Immature natural killer cell (primary cell): ENCODE measurements around the gene MROH2B. TPM values are rescaled to one million over a fixed set of nuclear protein-coding genes. Genes with fewer than 3 reads are reported as not detected.

Experiments
- DNase-seq, 3 donors: peaks; one replicate each; pipeline ENCODE4 v3.0.0; 2022; ENCODE audit warnings: mixed read lengths in 1 of 3
- H3K27ac Mint-ChIP-seq, 6 donors: one replicate each; pipeline ENCODE4 v1.8.0; 2020; ENCODE audit warnings: mixed read lengths in 6 of 6, mild to moderate bottlenecking in 5 of 6, inconsistent platforms in 4 of 6, moderate library complexity in 3 of 6
- H3K27me3 Mint-ChIP-seq, 3 donors: one replicate each; pipeline ENCODE4 v1.8.0; 2020 to 2021; ENCODE audit warnings: low read depth in 3 of 3, mild to moderate bottlenecking in 3 of 3, mixed read lengths in 3 of 3, moderate library complexity in 3 of 3, inconsistent platforms in 1 of 3
- H3K36me3 Mint-ChIP-seq, 3 donors: one replicate each; pipeline ENCODE4 v1.8.0; 2020; ENCODE audit warnings: mixed read lengths in 3 of 3, inconsistent platforms in 2 of 3, mild to moderate bottlenecking in 2 of 3
- H3K4me1 Mint-ChIP-seq, 2 donors: one replicate each; pipeline ENCODE4 v1.8.0; 2020; ENCODE audit warnings: inconsistent platforms in 2 of 2, mild to moderate bottlenecking in 2 of 2, mixed read lengths in 2 of 2, moderate library complexity in 1 of 2
- H3K4me3 Mint-ChIP-seq, 5 donors: one replicate each; pipeline ENCODE4 v1.8.0; 2020; ENCODE audit warnings: mild to moderate bottlenecking in 5 of 5, mixed read lengths in 5 of 5, inconsistent platforms in 3 of 5, moderate library complexity in 3 of 5
- H3K9me3 Mint-ChIP-seq, 6 donors: one replicate each; pipeline ENCODE4 v1.8.0; 2020; ENCODE audit warnings: mild to moderate bottlenecking in 6 of 6, mixed read lengths in 6 of 6, inconsistent platforms in 4 of 6, moderate library complexity in 3 of 6
- polyA plus RNA-seq, 3 donors: library from polyadenylated mRNA; unstranded; fragments of 300-500 nt; fragmentation: Illumina TruSeq; gene quantifications; one replicate each; pipeline ENCODE4 v1.2.3, GENCODE V29; 2021

Gene MROH2B
- polyA plus RNA-seq = not detected

DNA sequence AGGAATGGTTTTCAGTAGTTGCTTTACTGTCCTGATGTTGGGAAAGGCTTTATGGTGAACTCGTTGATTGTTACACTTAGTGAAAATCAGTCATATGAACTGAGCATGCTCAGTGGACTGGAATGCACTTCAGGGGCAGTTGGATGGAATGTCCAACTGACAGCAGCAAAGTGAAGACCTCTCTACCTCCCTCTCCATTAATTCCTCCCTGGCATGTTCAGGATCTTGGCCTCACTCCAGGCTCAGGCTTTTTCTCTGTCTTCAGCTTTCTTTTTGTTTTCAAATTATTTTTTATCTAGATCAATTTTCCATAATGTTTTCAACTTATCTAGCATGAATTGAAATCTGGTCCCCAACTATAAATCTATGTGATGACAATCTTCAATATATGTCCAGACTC lies at the start of gene MROH2B:
MROH2B (minus strand) TSS at position 101 of the 400 bp plus-strand sequence. CDS start 490 bp downstream, outside the sequence.
- Mint-ChIP-seq H3K4me1 (no peaks in the 10 kb centered on the region), H3K27me3 (no peaks in the 10 kb centered on the region), H3K36me3 (no peaks in the 10 kb centered on the region), H3K27ac (no peak within 1 kb of the TSS), H3K4me3 (no peak within 1 kb of the TSS), H3K9me3 (peaks cover 0 to 10% (median 3%) of the 10 kb centered on the region in 6 donors)
- DNase-seq = no peak

DNA sequence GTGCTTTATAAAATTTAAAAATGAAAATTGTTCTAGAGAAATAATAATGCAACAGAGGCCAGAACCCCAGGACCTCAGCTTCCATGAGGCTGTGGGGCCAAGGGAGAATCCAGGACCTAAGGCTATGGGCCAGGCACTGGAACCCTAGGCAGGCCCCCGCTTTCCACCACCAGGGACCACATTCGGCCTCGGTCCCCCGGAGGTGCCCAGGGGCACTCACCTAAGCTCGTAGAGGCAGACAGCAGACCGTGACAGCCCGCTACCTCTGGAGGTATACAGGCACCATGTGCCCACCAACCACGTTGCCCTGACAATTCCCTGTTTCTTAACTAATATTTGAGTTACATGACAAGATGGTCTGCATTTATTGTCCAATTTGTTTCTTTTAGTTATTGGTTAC lies 49.5 kb upstream of the MROH2B start:
- Mint-ChIP-seq H3K9me3 (peaks cover 0 to 17% (median 4%) of the 10 kb centered on the region in 6 donors), H3K4me1 (no peaks in the 10 kb centered on the region), H3K27me3 (peaks cover 0 to 3% (median under 1%) of the 10 kb centered on the region in 3 donors), H3K4me3 (no peak overlapping the region), H3K27ac (no peak overlapping the region), H3K36me3 (no peaks in the 10 kb centered on the region)
- no peak for DNase-seq

DNA sequence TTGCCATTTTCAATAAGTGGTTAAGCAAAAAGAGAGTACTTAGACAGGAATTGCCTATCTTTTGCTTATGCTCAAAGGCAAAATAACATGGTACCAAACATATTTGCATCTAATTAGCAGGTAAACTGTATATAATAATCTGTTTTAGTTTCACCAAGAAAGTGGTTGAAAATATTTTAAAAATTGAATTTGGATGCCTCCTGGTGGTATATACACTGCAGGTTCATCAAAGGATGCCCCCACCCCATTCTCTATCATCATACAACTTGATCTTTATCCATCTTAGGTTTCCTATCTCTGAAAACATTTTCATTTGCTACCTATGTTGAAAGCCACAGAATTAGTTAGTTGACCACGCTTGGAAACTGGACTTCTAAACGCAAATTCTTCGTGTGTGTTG lies 47.0 kb upstream of the MROH2B start:
- peaks cover 0 to 15% (median 4%) of the 10 kb centered on the region in 6 donors for H3K9me3 Mint-ChIP-seq
- H3K36me3 Mint-ChIP-seq = no peaks in the 10 kb centered on the region
- no peak overlapping the region for H3K4me3 Mint-ChIP-seq
- no peak for DNase-seq
- peaks cover 0 to 6% (median 3%) of the 10 kb centered on the region in 3 donors for H3K27me3 Mint-ChIP-seq
- H3K4me1 Mint-ChIP-seq = no peaks in the 10 kb centered on the region
- H3K27ac Mint-ChIP-seq = no peak overlapping the region

DNA sequence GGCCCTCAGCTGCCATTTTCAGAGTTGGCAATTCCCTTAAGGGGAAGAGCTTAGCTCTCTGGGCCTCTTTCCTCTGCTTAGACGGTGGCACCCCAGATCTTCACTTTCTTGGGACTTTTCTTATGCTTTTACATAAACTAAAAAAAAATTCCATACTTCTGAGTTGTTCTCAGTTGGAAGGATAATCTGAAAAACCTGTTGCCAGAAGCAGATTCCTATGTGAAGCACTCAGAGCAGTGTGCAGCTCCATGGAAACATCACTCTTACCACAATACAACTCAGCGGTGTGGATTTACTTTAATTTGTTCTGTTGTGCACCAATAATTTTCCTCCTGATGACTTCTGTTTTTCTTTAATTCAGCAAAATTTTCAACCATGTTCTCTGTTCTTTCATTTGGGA lies 44.1 kb upstream of the MROH2B start:
- Mint-ChIP-seq H3K36me3 (no peaks in the 10 kb centered on the region), H3K4me3 (no peak overlapping the region), H3K27me3 (peaks cover 0 to 6% (median 3%) of the 10 kb centered on the region in 3 donors), H3K4me1 (no peaks in the 10 kb centered on the region), H3K27ac (no peak overlapping the region), H3K9me3 (peaks cover 0 to 7% (median 4%) of the 10 kb centered on the region in 6 donors)
- no peak for DNase-seq

DNA sequence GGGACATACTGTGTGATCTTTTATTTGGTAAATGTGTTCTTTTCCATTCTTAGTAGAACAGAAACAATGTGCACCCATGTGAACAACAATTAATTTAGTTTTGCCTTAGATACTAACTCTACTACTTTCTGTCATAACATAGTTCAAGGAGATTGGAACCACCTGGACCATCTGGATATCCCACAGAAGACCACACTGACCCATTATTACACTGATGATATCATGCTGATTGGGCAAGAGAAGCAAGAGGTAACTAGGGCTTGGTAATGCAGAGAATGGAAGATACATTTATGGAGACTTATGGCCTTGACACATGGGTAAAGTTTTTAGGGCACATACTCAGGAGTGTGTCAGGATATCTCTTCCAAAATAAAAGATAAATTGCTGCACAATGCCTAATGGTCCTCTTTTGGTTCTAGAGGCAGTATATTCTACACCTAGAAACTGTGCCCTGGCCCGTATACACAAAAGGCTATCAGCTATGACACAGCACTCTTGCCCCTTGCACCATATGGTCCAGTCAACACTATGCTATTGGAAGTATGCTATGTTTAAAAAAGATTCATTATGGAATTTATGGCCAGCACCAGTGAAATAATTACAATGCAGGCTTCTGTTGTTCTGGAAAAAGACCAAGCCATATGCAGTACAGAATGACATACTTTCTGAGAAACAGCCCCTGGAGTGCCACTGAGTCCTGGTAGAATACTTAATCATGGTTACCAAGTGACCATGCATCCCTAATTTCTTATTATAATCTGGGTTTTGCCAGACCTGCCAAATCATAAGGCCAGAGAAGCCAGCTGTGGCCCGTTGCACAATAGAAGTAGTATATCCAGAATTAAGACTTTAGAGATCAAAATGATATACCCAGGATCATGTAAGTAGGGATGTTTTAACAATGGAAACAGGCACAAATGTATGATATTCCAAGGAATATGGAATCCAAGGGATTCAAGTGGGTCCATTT lies 41.6 kb upstream of the MROH2B start:
- H3K4me1 Mint-ChIP-seq = no peaks in the 10 kb centered on the region
- H3K36me3 Mint-ChIP-seq = no peaks in the 10 kb centered on the region
- no peak overlapping the region for H3K27ac Mint-ChIP-seq
- peaks cover 2 to 6% (median 3%) of the 10 kb centered on the region in 3 donors for H3K27me3 Mint-ChIP-seq
- H3K9me3 Mint-ChIP-seq = peaks cover 2 to 15% (median 5%) of the 10 kb centered on the region in 6 donors
- no peak for DNase-seq
- H3K4me3 Mint-ChIP-seq = no peak overlapping the region

DNA sequence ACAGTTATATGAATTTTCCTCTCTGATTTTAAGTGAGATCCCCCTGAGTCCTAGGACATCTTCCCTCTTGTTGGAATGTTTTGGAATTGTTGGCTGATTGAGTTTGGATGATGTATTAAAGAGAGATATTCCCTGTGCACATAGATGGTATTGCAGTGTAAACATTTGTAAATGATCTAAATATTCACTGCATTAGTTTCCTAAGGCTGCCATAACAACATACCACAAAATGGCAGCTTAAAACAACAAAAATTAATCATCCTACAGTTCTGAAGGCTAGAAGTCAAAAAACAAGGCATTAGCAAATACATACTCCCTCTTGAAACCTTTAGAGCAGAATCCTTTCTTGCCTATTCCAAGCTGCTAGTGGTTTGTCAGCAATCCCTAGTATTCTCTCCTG lies 38.0 kb upstream of the MROH2B start:
- Mint-ChIP-seq H3K27ac (no peak overlapping the region), H3K27me3 (peaks cover 0 to 2% (median 0%) of the 10 kb centered on the region in 3 donors), H3K9me3 (peaks cover 2 to 9% (median 4%) of the 10 kb centered on the region in 6 donors), H3K4me3 (no peak overlapping the region), H3K36me3 (no peaks in the 10 kb centered on the region), H3K4me1 (no peaks in the 10 kb centered on the region)
- DNase-seq = no peak

DNA sequence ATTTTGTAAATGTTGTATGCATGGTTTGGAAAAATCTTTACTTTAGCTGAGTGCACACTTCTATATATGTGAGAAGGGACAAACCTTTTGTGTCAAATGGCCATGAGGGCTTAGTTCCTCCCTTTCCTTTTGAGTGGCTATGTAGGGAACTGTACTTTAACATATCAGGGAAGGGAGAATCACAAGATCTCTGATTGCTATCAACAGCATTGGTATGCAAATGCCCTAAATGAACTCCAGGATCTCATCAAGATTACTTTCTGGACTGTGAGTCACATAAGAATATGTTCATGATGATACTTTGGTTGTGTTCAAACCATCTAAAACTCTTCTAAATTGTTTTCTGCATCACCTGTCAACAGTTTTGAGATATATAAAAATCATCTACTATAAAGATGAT lies 31.2 kb upstream of the MROH2B start:
- Mint-ChIP-seq H3K27me3 (no peaks in the 10 kb centered on the region), H3K36me3 (no peaks in the 10 kb centered on the region), H3K9me3 (peaks cover 0 to 5% (median 0%) of the 10 kb centered on the region in 6 donors), H3K4me1 (no peaks in the 10 kb centered on the region), H3K4me3 (no peak overlapping the region), H3K27ac (no peak overlapping the region)
- no peak for DNase-seq

DNA sequence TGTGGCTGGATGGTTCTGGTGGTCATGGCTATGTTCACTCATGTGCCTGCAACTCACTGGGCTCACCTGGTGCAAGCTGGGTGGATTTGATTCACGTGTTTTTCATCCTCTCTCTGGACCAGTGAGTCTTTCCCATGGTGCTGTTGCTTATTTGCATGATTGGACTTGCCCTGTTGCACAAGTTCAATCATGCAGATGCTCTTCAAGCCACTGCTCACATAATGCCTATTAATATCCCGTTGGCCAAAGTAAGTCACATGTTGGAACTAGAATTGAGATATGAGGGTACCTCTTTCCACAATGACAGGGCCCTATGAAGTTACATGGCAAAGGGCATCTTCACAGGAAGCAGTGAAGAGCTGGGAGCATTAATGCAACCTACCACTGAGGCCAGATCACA lies 26.5 kb upstream of the MROH2B start:
- DNase-seq = no peak
- Mint-ChIP-seq H3K27me3 (peaks cover 0 to 2% (median 1%) of the 10 kb centered on the region in 3 donors), H3K36me3 (no peaks in the 10 kb centered on the region), H3K27ac (no peak overlapping the region), H3K9me3 (peaks cover 0 to 11% (median 2%) of the 10 kb centered on the region in 6 donors), H3K4me1 (no peaks in the 10 kb centered on the region), H3K4me3 (no peak overlapping the region)

DNA sequence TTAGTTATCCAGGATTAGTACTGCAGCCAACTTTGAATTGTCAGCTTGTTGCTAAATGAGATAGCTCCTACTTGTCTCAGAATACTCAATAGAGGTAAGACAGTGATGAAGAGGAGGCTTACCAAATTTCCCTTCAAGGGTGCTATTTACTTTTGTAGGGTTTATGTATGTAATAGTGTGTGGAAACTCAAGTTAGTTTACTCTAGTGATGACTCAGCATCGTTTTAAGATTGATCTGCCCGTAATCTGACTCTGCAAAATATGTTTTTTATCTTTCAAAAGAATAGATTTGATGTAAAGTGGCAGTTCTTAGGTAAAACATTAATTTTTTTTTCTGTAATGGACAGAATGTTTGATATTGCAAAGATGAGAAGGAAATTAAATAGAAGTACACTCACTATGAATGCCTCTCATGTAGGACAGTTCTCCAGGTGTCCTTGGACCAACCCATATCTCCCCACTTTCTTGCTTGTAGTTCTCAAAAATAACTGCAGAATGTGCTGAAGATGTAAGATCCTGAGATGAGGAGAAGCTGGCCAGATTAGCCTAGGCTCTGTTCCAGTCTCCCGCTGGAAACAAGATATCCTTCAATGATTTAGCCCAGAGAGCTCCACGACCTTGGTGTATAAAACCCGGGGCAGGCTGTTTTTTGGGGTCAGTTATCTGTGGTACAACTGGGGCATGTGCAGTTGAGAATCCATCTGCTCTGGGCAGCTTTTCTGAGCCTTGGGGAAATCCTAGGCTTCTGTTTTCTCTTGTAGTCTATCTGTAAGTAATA lies 24.4 kb upstream of the MROH2B start:
- no peak overlapping the region for H3K4me3 Mint-ChIP-seq
- H3K9me3 Mint-ChIP-seq = peaks cover 0 to 14% (median 4%) of the 10 kb centered on the region in 6 donors
- no peak for DNase-seq
- no peak overlapping the region for H3K27ac Mint-ChIP-seq
- peaks cover 0 to 3% (median 2%) of the 10 kb centered on the region in 3 donors for H3K27me3 Mint-ChIP-seq
- no peaks in the 10 kb centered on the region for H3K36me3 Mint-ChIP-seq
- H3K4me1 Mint-ChIP-seq = no peaks in the 10 kb centered on the region

DNA sequence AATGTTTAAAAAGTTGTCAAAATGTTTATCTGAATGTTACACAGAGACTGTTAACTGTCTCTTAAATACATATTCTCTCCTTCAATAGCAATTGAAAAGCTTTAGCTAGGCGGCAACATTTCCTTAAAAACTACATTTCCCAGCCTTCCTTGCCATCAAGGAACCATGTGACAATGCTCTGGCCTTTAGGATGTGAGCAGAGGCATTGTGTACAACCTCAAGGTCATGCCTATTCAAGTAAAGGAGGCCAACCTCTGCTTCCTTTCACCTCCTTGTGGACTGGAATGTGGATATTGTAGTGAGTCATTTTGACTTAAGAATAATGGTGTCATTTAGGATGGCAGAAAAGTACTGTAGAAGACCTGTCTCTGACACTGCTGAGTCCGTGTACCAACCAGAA lies 23.7 kb upstream of the MROH2B start:
- peaks cover 0 to 14% (median 6%) of the 10 kb centered on the region in 6 donors for H3K9me3 Mint-ChIP-seq

DNA sequence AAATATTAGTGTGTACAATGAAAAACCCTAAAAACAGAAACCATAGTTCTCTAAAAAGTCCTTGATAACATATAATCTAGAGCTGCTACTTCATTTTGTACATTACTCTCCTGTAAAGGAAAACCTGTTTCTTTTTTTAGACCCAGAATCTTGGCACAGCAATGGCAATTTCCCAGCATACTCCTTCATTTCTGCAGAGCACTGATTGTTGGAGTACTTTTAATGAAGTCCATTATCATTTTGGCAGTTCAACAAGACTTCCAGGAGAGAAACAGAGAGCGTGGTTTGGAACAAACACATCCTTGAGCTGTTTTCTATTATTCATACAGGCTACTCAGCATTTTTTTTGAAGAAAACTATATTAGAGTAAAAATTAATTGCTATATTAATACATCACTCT lies 22.7 kb upstream of the MROH2B start:
- no peaks in the 10 kb centered on the region for H3K4me1 Mint-ChIP-seq
- H3K27ac Mint-ChIP-seq = no peak overlapping the region
- no peak overlapping the region for H3K4me3 Mint-ChIP-seq
- no peaks in the 10 kb centered on the region for H3K36me3 Mint-ChIP-seq
- H3K27me3 Mint-ChIP-seq = peaks cover 0 to 3% (median 2%) of the 10 kb centered on the region in 3 donors
- no peak for DNase-seq
- peaks cover 0 to 14% (median 4%) of the 10 kb centered on the region in 6 donors for H3K9me3 Mint-ChIP-seq

More for the DNA sequence above, 23.7 kb upstream of the MROH2B start:
- Mint-ChIP-seq H3K36me3 (no peaks in the 10 kb centered on the region), H3K4me3 (no peak overlapping the region), H3K27ac (no peak overlapping the region), H3K4me1 (no peaks in the 10 kb centered on the region), H3K27me3 (peaks cover 0 to 3% (median 2%) of the 10 kb centered on the region in 3 donors)
- DNase-seq = no peak

DNA sequence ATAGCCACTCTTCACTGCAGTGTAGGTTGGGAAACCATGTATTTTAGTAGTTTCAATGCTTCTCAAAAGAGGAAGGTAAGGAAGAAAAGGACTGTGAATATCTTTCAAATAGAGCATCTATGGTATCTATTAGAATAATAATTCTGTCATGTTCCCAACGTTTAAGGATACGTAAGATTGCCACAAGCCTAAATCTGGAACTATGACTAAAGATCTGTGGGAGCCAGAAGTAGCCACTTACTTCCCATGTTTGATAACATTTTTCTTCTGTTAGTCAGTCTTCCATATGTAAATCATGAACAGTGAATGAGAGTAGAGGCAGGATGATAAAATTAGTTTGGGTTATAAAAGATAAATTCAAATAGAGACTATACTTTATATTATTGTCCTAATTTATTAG lies 16.3 kb upstream of the MROH2B start:
- no peaks in the 10 kb centered on the region for H3K36me3 Mint-ChIP-seq
- no peak for DNase-seq
- peaks cover 0 to 19% (median 4%) of the 10 kb centered on the region in 6 donors for H3K9me3 Mint-ChIP-seq
- no peaks in the 10 kb centered on the region for H3K4me1 Mint-ChIP-seq
- H3K27ac Mint-ChIP-seq = no peak overlapping the region
- no peak overlapping the region for H3K4me3 Mint-ChIP-seq
- H3K27me3 Mint-ChIP-seq = peaks cover 0 to 2% (median under 1%) of the 10 kb centered on the region in 3 donors

DNA sequence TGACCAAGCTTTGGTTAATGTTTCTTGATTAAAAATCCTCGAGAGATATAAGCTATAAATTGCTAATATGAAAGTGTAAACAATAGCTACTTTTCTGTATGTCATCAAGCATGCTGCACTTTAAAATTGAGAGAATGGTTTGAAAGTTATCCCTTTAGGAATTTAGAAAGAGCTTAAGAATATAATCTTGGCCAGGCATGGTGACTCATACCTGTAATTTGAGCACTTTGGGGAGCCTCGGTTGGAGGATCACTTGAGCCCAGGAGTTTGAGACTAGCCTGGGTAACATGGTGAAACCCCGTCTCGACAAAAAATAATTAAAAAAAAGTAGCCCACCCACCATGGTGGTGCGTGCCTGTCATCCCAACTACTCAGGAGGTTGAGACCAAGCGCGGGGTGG lies 12.2 kb upstream of the MROH2B start:
- Mint-ChIP-seq H3K36me3 (no peaks in the 10 kb centered on the region), H3K4me1 (no peaks in the 10 kb centered on the region), H3K4me3 (no peak overlapping the region), H3K27ac (no peak overlapping the region), H3K9me3 (peaks cover 0 to 21% (median 8%) of the 10 kb centered on the region in 6 donors), H3K27me3 (peaks cover 0 to 2% (median 0%) of the 10 kb centered on the region in 3 donors)
- DNase-seq = no peak

DNA sequence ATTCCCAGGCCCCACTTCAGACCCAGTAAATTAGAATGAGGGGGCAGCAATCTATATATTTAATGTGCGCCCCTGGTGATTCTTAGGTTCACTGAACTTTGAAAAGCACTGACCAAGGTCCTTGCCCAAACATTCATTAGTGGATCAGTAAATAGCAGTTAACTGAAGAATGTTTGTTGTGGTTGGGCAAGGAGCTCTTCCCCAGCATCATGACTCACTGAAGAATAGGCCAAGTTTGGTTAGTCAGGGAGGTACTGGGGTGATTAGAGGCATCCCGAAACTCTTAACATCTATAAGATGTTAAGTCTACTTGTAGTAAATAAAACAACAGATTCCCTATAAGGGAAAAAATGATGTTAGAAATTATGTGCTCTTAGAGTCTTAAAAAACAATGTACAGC lies 833 bp upstream of the MROH2B start:
- Mint-ChIP-seq H3K27ac (no peak overlapping the region), H3K4me3 (no peak overlapping the region), H3K36me3 (no peaks in the 10 kb centered on the region), H3K9me3 (peaks cover 0 to 10% (median 3%) of the 10 kb centered on the region in 6 donors), H3K27me3 (no peaks in the 10 kb centered on the region), H3K4me1 (no peaks in the 10 kb centered on the region)
- DNase-seq = no peak
